ENCODE data around the gene MYO15A.
A peak's percentile ranks its signal among the peaks of the same experiment; 100 is the strongest.

The MYO15A gene

DNA sequence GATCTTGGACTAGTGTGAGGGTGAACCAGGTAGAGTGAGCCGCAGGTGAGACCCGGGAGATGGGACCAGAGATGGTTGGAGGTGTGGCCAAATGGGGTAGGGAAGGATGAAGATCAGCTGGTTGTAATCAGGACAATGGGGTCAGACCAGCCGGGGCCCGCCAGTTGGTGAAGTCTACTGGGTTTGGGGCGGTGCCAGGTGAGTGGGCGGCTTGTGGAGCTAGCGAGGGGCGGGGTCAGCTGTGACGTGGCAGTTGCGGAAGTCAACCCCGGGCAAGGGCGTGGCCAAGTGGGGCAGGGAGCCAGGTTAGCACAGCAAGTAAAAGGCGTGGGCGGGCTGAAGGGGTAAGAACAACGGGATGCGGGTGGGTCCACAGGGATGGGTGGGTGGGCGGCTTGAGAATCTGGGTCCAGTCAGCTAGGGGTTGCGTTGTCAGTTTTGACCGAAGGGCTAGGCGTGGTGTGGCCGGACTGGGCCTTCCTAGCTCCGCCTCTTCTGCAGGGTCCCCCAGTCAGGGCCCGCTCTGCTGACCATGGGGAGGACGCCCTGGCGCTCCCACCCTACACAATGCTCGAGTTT lies 49.6 kb downstream of the MYO15A start:
- DNase-seq (ENCODE audit: low read depth): no peak

GRCh38 chr17:18159551-18160120 lies 51.1 kb downstream of the MYO15A start:
- no peak for DNase-seq (ENCODE audit: low read depth)

GRCh38 chr17:18160128-18160856 lies 51.7 kb downstream of the MYO15A start:
- DNase-seq (ENCODE audit: low read depth): no peak

DNA sequence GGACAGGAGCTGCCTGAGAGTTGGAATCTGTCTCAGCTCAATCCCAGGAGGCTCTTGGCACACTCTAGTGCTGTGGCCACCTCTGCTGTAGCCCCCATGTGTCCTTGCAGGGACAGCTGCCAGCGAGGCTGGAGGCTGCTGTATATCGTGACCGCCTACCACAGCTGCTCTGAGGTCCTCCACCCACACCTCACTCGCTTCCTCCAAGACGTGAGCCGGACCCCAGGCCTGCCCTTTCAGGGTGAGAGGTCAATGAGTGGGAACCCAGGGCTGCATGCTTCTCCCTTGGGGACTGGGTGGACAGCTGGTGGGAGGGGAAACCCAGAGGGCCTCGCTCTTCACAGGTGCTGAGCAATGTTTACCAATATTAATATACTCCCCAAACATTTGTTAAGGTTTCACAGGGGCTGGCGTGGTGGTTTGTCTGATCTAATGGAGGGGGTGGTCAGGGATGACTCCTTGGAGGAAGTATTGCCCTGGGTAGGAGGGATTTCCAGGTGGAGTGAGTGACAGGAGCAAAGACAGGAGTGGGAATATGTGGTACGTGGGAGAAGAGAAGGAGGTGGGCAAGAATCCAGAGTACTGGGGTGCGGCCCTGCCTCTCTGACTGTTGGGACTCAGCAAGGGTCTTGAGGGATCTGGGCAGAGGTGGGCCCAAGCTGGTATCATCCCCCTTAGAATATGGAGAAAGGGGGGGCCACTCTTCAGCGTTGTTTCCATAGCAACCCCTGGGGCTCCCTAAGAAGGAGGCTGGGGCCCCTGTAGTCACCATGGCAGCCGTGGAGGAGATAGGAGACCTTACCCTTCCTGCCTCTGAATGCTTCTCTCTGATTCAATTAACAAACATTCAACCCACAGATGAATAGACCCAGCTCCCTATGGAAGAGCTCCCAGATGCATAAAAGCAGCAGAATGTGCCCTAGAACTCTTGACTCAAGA lies 52.9 kb downstream of the MYO15A start:
- DNase-seq (ENCODE audit: low read depth): no peak

- no peak for DNase-seq (ENCODE audit: low read depth)
Observed at GRCh38 chr17:18163547-18163946, 55.0 kb downstream of the MYO15A start.

GRCh38 chr17:18166894-18167293 lies 58.3 kb downstream of the MYO15A start:
- DNase-seq (ENCODE audit: low read depth): no peak

- DNase-seq (ENCODE audit: low read depth): no peak
Observed at GRCh38 chr17:18167421-18167820, 58.9 kb downstream of the MYO15A start.

- DNase-seq (ENCODE audit: low read depth): no peak
Observed at GRCh38 chr17:18172531-18173278, 64.1 kb downstream of the MYO15A start.

GRCh38 chr17:18173740-18174139 lies 65.2 kb downstream of the MYO15A start:
- no peak for DNase-seq (ENCODE audit: low read depth)

- DNase-seq (ENCODE audit: low read depth): no peak
Observed at GRCh38 chr17:18176176-18176575, 67.6 kb downstream of the MYO15A start.

DNA sequence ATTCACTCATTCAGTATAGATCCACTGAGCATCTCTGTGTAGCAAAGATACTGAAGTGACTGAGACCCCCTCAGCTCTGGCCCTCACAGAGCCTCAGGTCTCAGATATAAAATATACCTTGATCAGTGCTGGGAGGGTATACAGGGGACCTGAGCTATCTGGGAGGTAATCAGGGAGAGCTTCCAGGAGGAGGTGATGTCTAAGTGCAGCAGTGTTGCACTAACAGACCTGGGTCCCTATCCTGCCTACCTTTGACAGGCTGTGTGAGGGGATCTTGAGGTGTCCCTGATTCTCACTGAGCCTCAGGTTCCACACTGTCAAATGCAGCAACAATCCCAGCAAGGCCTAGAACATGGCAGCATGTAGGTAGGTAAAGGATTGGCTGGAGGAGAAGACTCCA lies 68.6 kb downstream of the MYO15A start:
- no peak for DNase-seq (ENCODE audit: low read depth)

DNA sequence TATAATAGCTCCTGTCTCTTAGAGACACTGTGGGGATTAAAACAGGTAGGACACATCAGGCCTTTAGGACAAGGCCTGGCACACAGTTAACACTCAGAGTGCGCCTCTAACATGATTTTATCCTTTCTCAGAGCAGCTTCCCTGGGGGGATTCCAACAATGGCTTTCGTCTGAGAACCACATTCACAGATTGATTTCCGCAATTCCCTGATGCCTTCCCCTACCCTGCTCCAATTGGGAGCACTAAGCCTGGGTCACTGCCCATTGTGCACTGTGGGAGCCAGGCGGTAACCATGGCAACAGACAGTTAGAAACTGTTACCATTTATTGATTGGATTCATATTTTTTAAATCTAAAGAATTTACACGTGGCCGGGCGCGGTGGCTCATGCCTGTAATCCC lies 69.2 kb downstream of the MYO15A start:
- DNase-seq (ENCODE audit: low read depth): no peak

DNA sequence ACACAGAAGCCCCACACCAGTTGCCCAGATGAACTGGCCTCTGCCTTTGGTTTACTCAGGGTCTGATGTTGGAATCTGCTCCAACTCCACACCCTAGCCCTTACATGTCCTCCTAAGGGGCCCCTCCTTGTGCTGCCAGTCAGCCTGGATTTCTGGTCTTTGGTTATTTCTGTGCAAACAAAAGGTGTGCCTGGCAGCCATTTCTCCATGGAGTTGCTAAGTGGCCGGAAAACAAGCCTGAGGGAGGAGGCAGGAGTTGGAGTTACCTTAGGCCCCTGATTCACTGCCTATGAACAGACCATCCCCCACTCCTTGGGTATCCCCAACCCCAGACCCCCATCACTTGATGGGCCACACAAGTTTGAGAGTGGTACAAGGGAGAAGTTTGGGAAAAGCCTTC lies 70.6 kb downstream of the MYO15A start:
- DNase-seq (ENCODE audit: low read depth): no peak

- no peak for DNase-seq (ENCODE audit: low read depth)
Observed at GRCh38 chr17:18179804-18180203, 71.2 kb downstream of the MYO15A start.

DNA sequence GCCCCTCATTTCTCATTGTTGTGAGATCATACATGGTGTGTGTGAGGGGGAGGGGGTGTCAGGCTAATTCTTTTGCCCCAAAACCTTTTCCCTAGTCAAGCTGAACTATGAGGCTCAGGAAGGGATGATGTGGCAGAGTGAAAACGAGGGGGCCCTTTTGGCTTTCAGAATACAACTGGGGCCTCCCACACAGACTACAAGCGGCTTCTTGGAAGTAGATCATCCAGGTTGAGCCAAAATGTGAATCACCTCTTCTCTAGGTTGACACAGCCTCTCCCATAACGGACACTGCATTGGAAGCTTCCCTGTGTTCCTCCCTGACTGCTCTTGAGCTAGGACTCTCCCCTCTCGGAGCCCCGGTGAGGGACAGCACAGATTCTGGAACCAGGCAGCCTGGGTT lies 72.8 kb downstream of the MYO15A start:
- DNase-seq (ENCODE audit: low read depth): no peak

- no peak for DNase-seq (ENCODE audit: low read depth)
Observed at GRCh38 chr17:18182110-18182977, 73.8 kb downstream of the MYO15A start.

DNA sequence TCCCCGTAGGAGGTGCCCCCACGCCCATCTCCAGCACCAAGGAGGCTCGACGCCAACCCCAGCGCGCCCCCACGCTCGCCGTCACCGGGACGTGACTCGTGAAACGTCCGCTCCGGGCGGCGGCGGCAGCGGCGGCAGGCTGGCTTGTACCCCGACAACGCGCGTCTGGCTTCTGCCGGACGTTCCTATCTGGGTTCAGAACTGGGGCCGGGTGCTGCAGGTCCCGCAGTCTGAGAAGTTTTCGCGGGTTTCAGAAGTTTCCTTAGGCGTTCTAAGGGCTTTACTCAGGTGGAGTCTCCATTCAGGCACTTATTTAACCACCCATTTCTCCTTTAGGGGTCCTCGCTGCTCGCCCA lies 74.4 kb downstream of the MYO15A start:
- no peak for DNase-seq (ENCODE audit: low read depth)

DNA sequence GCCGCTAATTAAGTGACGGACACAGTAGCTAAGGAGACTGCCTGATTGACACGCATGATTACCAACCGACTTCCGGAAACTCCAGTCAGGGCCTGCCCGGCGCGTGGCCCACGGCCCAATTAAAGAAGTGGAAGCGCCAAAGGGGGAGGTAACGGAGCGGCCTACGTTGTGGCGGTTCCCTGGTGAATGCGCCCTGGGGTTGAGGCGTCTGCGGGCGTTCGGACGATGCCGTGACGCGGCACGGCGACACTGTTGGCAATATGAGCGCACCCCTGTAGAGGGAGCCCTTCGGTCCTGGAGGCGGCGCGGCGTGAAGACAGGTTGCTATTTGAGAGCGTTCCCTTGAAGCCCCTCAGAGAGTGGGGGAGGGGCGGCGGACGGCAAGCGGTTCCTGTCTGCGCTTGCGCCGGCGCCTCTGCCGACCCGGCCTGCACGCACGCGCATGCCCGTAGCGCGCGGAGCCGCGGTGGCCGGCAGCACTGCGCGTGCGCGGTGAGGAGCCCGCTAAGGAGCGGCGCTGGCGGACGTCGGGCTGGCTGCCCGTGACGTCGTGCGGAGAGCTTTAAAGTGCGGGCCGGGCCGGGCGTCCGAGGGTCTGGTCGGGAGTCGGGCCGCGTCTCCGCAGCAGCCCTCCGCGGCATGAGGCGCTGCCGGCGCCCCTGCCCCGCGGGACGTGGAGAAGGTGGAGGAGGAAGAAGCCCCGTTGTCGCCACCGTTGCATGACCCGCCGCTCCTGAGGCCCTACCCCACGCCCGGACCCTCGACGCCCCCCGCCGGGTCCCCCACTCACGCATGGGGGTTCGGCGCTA lies 75.0 kb downstream of the MYO15A start, which contains the start of gene ALKBH5:
TSS of gene ALKBH5 (plus strand) at position 495 of the 809 bp plus-strand sequence. CDS start 416 bp downstream, outside the sequence.
- peak; percentile 97 for DNase-seq (ENCODE audit: low read depth)

GRCh38 chr17:18184143-18185031 lies 75.8 kb downstream of the MYO15A start:
- DNase-seq (ENCODE audit: low read depth): no peak
